GM21619 (cell line): ENCODE results near the gene ITGA11.
"Not testable (repeated sequence)": the region's sequence is repeated elsewhere in the genome, so short reads cannot be mapped to it uniquely, and the experiment has no call there.

Experiments used
- ATAC-seq: cut with Tn5 transposase; IDR thresholded peaks from one replicate; pipeline ENCODE4 v1.9.1; 2021; ENCODE audit not compliant: unreplicated experiment

ITGA11 gene

DNA sequence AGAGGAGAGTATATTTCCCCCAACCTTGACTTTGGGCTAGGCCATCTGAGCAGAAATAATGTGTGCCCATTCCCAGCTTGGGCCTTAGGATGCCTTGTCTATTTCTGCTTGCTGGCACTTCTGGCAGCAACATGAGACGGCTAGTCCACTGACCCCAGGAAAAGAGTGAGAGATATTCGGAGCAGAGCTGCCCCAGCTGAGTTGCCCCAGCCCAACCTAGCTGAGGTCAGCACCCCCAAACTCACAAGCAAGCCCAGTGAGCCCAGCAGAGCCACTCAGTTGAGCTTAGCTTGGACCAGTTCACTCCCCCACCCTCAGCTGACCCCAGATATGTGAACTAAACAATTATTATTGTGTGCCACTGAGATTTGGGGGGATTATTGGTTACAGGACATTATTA, 20.2 kb downstream of the ITGA11 start:
- no peak for ATAC-seq

DNA sequence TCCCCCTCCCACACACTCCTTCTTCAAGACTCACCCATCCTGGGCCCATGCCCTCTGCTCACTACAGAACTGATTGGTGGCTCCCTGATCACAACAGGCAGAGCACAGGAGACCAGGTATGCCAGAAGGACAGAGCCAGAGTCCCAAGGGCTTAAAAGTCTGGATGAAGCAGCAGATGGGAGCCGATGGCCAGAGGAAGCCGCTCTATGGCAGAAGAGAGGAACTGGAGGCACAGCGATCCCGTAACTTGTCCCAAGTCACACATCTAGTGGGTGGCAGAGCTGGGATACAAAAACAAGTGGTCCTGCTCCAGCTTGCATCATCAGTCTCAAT, 20.7 kb downstream of the ITGA11 start:
- ATAC-seq = no peak

DNA sequence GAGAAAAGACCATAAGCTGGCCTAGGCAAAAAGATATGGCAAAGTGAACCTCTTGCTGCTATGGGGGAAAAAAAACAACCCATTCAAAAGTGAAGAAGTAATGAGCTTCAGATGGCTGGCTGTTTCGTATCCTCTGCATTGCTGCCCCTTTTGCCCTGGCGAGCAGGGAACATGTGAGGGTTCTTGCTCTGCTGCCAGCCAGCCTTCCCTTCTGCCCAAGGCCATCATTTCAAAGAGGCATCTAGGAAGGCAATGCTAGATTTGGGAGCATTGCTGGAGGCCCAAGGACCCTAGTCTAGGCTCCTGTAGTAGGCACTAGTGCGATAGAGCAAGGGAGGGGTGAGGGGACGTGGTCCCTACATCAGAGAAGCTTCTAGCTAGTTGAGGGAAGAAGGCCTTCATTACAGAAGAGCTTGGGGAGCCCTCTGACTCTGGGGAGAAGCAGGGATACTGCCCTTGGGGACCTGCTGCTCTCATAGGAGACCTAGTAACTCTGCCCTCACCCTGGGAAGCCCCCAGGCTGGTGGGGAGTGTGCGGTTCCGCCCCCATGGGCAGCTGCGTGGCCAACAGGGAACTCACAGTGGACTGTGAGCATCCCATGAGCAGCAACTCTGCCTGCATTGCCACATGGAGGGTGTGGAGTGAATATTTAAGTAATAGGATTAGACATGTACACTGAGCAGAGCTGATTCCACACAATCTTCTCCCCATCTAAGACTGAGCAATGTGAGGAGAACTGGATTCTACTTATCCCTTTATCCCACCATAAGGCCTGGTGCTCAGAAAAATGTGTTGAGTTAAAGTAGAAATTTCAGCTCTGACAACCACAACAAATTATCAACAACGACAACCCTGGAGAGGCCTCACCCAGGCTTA, 21.3 kb downstream of the ITGA11 start:
- no peak for ATAC-seq

DNA sequence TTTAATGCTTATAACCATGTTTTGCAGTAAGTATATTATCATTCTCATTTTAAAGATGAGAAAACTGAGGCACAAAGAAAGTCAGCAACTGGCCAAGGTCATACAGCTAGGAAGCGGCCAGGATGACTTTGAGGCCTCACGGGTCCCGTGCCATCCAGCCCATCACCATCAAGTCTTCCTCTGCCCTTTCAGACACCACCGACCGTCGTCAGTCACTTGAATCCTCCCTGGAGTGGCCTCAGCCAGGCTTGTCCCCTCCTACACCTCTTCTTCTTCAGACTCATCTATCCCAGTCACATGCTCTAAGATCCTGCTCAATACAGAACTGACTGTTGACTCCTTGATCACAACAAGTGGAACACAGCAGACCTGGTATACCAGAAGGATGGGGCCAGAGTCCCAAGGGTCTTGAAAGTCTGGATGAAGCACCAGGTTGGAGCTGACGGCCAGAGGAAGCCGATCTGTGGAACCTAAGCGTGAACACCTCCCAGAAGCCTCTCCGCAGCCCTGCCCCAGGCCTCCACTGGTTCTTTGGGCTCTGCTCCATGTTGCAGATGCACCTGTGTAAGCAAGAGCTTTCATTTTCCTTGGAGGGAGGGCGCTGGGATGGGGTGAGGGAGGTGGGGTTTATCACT, 22.1 kb downstream of the ITGA11 start:
- ATAC-seq = no peak

DNA sequence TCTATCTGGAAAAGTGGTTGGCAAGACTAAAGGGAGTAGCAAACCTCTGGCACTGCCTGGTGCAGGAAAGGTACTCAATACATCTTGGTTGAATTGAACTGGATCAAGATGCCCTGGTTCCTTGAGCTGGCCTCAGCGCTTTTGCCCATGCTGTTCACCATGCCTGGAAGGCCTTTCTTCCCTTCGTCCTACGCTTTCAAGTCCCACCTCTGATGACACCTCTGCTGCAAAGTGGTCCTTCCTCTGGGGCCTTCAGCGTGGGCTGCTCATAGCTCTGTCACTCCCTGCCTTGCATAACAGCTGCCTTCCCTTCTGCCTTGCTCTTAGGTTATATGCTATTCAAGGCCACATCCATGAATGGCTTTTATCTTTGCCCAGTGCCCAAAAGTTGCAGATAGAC, 23.0 kb downstream of the ITGA11 start:
- no peak for ATAC-seq

DNA sequence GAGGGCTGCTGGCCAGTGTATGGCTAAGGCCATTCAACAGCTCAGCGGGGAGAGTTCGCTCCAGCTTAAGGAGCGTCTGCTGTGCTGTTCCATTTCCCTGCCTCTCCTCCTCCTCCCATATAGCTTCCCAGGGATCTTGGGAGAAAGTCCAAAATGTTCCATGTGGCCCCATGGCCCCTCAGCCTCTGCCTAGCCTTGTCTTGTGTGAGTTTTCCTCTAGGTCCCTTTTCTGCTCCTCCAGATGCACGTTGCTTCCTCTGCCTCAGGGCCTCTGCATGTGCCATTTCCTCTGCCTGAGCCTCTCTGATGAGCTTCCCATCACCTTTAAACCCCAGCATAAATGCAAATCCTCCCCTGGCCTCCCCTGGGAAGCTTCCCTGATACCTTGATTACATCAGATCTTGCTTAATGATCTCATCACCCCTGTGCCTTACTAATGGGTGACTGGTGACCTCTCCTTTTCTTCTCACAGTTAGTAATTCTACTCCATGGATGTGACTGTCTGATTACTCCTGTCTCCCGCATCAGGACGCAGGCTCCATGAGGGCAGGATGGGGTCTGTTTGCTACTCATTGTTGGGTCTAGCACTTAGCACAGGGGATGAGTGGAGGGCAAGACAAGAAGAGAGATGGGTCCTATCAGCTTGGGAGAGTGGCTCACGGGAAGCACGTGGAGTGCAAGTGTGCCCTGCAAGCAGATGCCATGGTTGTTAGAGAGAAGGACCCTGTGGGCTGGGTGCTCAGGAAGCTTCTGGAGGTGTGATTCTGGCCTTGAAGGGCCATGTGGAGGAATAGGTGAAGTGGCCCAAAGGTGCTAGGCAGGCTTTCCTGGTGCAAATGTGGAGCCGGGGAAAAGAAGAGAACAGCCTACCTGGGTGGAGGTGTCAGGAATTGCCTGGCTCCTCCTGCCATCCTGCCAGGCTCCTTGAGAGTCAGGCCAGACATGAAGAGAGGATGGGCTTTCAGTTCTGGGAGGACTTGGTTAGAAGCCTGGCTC, 23.8 kb downstream of the ITGA11 start:
- no peak for ATAC-seq

DNA sequence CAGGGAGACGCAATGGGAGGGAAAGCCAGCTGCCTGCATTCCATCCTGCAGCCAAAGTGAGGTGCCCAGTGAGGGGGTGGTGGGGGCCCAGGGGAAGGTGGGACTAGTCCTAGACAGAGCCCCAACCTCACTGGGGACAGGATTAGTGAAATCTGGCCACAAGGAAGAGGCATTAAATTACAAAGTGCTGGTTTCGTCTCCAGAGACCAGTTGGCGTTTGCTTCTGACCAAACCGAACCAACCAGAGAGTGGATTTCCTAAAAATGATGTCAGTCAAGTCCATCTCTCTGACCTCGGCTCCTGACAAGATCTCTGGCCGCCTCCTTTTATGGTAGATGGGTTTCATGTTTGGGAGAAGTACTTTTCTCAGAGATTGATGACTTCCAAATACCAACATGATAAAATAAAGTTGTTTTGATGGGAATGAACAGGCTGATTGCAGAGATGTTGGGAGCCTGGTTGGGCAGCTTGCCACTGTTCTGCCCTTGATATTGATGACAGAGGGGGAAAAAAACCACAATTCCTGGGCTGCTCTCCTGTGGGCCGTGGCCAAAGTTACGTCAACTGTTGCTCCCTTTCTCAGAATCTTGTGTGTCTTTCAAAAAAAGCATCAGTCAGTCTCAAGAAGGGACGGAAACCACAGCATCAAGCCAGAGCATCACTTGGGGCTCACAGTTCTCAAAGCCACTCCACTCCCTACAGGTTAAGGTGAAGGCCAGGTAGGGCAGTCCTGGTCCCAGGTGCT, 24.6 kb downstream of the ITGA11 start:
- no peak for ATAC-seq

DNA sequence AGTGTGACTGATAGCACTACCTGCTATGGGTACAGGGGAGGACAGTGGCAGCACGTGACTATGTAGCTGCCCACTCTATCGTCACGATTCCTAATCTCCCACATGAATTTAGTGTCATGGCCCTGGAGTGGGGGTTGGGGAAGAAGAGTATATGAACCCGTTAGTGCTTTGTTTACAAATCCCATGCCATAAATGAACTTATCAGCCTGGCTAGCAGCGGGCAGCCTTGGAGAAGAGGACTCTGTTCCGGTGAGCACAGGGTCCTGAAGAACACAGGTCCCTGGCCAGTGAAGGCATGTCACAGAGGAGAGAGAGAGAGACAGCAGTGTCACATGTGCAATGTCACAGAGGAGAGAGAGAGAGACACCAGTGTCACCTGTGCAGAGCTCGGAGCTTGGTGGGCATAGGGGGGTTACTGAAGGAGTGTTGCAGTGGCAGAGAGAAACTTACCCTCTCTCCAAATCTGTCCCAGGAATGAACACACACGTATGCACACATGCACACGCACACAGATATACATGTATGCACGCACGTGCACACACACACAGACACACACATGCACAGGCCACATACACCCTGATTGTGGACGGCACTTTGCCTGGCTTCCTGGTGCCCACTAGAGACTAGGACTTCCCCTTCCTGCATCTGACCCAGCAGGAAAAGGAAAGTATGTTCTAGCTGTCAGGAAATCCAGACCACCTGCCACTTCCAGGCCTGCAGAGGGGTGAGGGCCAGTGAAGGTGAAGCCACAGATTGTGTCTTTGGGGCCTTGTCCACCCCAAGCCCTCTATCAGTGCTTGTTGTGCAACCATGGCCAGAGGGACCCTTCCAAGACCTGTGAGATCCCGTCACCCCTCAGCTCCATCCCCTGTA, 26.3 kb downstream of the ITGA11 start:
- no peak for ATAC-seq

DNA sequence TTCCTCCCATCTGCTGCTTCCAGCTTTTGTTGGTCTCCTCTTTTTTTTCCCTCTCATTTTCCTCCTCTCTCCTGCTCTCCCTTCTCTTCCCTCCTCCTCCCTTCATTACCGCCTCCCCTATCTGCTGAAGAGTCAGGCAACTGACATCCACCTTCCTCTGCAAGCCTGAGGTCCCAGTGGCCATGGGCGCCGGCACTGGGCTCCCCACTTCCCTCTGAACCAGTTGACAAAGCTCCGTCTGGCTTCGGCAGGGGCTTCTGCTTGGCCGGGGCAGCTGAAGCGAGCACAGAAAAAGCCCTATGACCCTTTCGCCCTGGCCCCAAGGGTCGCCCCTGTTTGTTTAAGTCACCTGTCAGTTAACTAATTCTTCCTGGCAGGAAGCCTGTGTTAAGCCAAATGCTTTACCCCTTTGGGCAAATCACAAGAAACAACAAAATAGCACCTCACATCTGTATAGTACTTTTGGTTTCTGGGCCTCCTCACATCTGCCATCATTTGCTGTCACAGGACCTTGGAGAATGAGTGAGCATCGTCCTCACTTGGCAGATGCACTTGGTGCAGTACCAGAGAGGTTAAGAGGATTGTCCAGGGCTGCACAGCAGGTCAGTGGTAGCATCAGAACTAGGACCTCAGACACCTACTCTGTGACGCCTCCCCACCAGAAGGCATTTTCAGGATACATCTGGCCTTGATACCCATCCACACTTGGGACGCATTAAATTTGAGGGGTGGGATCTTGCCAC, 27.7 kb downstream of the ITGA11 start:
- ATAC-seq = no peak

DNA sequence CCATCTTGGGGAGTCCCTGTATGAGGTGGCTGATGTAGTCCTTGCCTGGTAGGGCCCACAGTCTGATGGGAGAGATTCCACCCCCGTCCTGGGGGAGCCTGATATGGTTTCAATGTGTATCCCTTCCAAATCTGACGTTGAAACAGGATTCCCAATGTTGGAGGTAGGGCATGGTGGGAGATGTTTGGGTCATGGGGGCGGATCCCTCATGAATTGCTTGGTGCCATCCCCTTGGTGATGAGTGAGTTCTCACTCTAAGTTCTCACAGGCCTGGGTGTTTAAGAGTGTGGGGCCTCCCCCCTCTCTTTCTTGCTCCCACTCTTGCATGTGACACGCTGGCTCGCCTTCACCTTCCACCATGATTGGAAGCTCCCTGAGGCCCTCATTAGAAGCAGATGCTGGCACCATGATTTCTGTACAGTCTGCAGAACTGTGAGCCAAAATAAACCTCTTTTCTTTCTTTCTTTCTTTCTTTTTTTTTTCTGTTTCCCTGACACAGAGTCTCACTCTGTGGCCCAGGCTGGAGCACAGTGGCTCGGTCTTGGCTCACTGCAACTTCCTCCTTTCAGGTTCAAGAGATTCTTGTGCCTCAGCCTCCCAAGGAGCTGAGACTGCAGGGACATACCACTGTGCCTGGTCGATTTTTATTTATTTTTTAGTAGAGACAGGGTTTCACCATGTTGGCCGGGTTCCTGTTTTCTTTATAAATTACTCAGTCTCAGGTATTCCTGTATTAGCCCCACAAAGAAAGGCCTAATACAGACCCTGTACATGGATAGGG, 28.6 kb downstream of the ITGA11 start:
- ATAC-seq = no peak

DNA sequence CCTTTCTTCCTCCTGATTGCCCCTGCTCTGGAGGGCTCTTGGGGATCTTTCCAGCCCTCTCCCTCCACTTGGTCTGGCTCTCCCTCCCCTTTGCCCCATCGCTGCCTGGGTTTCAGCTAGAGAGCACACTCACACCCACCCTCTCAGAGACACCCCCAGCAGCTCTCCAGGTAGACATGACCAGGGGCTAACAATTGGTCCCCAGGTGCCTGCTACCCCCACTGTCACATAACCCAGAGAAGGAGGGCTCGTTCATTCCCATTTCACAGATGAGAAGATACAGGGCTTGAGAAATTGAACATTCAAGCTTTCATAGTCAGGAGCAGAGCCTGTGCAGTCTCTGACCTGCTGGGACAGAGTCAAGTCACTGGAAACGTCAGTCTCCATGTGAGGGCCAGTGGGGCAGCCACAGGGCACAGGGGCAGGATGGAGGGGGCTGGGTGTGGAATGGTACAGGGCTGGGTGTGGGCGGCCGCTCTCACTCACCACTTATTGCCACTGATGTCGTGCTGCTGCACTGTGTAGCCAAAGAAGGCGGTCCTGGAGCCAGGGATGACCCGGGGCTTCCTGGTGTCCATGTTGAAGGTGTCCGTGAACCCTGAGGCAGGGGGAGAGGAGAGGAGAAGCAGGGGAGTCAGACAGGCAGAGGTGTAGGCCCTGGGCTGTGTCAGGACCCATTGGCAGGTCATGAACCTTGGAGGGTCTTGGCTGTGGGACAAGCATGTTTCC, 29.4 kb downstream of the ITGA11 start:
- ATAC-seq = no peak

DNA sequence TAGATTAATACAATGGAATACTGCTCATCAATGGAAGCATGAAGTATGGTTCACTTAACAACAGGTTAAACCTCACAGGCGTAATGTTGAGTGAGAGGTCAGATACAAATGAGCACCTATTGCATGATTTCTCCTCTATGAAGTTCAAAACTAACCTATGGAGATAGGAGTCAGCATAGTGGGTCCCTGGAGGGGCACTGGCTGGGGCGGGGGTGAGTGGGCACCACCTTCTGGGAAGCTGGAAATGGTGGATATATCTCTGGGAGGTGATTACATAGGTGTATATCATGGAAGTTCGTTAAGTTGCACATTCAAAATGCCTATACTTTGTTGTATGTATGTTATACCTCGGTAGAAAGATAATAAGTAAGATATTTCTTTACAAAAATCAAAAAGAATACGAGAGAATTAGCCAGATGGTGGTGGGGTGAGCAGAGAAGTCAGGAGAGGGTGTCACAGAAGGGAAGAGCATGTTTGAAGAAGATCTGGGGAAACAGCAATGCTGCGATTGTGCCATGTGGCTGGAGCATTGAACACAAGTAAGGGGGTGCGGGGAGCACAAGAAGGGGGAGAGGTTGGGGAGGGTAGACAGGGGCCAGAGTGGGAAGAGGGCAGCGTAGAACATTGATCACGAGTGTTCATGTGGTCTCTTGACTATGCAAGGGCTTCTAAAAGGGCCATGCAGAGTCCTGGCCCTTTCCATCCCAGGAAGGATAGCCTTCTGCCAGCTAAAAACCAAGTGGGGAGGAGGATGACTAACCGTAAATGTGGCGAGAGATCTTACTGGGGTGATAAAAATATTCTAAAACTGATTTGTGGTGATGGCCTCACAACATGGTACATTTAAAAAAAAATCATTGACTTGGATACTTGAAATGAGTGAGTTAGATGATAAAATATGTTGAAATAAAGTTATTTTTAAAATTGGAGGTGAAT, 30.2 kb downstream of the ITGA11 start:
- no peak for ATAC-seq

DNA sequence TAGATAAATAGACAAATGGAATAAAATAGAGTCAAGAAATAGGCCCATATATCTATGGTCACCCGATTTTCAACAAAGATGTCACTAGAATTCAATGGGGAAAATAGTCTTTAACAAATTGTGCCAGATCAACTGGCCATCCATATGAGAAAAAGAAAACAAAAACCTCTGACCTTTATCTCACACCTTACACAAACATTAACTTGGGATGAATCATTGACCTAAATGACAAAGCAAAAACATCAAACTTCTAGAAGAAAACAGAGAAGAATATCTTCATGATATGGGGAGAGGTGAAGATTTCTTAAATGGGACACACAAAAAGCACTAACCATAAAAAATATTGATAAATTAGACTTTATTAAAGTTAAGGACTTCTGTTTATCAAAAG, 31.9 kb downstream of the ITGA11 start:
- no peak for ATAC-seq

DNA sequence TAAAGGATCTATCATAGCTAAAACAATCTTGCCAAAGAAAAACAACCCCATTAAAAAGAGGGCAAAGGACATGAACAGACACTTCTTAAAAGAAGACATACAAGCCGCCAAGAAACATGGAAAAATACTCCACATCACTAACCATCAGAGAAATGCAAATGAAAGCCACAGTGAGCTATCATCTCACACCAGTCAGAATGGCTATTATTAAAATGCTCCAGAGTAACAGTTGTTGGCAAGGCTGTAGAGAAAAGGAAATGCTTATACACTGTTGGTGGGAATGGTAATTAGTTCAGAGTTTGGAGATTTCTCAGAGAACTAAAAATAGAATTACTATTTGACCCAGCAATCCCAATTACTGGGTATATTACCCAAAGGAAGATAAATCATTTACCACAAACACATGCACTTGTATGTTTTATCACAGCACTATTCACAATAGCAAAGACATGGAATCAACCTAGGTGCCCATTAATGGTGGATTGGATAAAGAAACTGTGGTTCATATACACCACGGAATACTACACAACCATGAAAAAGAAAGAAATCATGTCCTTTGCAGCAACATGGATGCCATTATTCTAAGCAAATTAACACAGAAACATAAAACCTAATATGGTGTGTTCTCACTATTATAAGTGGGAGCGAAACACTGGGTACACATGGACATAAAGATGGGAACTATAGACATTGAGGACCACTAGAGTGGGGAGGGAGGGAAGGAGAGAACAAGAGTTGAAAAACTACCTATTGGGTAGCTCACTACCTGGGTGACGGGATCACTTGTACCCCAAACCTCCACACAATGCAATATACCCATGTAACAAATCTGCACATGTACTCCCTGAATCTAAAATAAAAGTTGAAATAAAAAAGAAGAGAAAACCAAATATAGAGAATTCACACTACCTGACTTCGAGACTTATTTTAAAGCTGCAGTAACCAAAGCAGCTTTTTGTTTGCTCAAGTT, 32.6 kb downstream of the ITGA11 start:
- ATAC-seq = no peak

DNA sequence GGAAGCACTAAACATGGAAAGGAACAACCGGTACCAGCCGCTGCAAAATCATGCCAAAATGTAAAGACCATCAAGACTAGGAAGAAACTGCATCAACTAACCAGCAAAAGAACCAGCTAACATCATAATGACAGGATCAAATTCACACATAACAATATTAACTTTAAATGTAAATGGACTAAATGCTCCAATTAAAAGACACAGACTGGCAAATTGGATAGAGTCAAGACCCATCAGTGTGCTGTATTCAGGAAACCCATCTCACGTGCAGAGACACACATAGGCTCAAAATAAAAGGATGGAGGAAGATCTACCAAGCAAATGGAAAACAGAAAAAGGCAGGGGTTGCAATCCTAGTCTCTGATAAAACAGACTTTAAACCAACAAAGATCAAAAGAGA, 34.0 kb downstream of the ITGA11 start:
- ATAC-seq = not testable (repeated sequence)

DNA sequence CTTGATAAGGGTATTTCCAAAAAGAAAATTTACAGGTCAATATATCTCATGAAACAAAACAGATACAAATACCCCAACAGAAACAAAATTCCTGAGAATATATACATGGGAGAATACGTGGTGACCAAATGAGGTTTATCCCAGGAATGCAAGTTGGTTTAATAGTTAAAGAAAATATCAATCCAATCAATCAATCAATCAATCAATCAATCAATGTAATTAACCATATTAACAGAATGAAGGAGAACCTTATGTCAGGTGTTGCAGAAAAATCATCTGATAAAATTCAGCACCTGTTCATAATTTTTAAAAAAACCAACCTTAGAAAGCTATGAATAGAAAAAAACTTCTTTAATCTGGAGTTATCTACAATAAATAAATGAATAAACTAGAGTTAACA, 35.9 kb downstream of the ITGA11 start:
- no peak for ATAC-seq
